ENCODE results near the gene ANKRD13C.

The ANKRD13C gene

DNA sequence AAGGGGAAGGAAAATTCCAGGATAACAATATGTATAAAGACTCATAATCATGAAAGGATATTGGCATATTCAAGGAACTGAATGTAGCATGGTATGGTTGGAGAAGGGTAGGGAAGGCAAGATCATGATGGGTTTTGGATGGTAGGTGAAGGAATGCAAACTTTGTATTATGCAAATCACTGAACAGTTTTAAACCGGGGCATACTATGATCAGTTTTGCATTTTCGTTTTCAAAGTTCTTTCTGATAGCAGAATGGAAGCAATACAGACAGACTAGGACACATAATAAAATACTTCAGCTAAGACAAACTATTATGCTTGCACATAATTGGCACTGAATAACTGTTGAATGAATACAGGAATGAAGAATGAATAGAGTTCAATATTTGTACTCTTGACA, 42.1 kb upstream of the ANKRD13C start:
- CTCF ChIA-PET: no interaction called here
- no peak for DNase-seq (ENCODE audit: extremely low spot score)
- POLR2A ChIA-PET: interaction anchor here (1.5 kb wide), 1 partner anchor 14 kb away, joined by 5 read pairs; the partner anchor contains the start of gene CTH
- no peak for TF ChIP-seq ELF4 (IDR thresholded peaks at IDR 0.05)
- TF ChIP-seq CTBP1 (IDR thresholded peaks at IDR 0.05; ENCODE audit: borderline replicate concordance): no peak
- no peak for TF ChIP-seq ZNF384 (IDR thresholded peaks at IDR 0.05)
- no peak for TF ChIP-seq ARNT (IDR thresholded peaks at IDR 0.05)
- TF ChIP-seq L3MBTL2 (conservative IDR thresholded peaks at IDR 0.05): no peak
- TF ChIP-seq FOXK2 (IDR thresholded peaks at IDR 0.05): no peak
- TF ChIP-seq LEF1 (IDR thresholded peaks at IDR 0.05; ENCODE audit: borderline replicate concordance): no peak
- TF ChIP-seq TARDBP (IDR thresholded peaks at IDR 0.05): no peak
- TF ChIP-seq NFRKB (IDR thresholded peaks at IDR 0.05): no peak
- no peak for TF ChIP-seq SUZ12 (IDR thresholded peaks at IDR 0.05)
- TF ChIP-seq HDGF (IDR thresholded peaks at IDR 0.05; ENCODE audit: borderline replicate concordance): no peak
- TF ChIP-seq, protein P1, sequence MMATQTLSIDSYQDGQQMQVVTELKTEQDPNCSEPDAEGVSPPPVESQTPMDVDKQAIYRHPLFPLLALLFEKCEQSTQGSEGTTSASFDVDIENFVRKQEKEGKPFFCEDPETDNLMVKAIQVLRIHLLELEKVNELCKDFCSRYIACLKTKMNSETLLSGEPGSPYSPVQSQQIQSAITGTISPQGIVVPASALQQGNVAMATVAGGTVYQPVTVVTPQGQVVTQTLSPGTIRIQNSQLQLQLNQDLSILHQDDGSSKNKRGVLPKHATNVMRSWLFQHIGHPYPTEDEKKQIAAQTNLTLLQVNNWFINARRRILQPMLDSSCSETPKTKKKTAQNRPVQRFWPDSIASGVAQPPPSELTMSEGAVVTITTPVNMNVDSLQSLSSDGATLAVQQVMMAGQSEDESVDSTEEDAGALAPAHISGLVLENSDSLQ (IDR thresholded peaks at IDR 0.05): no peak
- no peak for TF ChIP-seq FOXM1 (IDR thresholded peaks at IDR 0.05; ENCODE audit: borderline replicate concordance)

DNA sequence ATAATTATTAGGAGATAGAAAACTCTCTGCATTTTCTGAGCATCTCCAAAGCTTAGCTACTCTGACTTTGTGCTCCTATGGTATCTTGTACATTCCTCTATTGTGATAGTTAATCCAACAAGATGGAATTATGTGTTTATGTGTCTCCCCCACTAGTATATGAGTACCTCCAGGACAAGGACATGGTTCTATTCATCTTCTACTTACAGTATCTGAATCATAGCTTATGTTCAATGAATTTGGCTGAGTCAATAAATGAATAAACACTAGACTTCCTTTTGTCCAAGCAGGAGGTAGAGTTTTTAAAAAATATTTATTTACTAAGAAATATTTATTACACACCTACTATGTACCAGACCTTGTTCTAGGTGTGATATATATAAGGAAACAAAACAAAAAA, 38.1 kb upstream of the ANKRD13C start:
- DNase-seq (ENCODE audit: extremely low spot score): no peak
- CTCF ChIA-PET: no interaction called here
- TF ChIP-seq TARDBP (IDR thresholded peaks at IDR 0.05): no peak
- no peak for TF ChIP-seq SUZ12 (IDR thresholded peaks at IDR 0.05)
- TF ChIP-seq, protein P1 (IDR thresholded peaks at IDR 0.05): no peak
- TF ChIP-seq CTBP1 (IDR thresholded peaks at IDR 0.05; ENCODE audit: borderline replicate concordance): no peak
- TF ChIP-seq ZNF384 (IDR thresholded peaks at IDR 0.05): no peak
- TF ChIP-seq HDGF (IDR thresholded peaks at IDR 0.05; ENCODE audit: borderline replicate concordance): no peak
- TF ChIP-seq ELF4 (IDR thresholded peaks at IDR 0.05): no peak
- no peak for TF ChIP-seq FOXA1 (IDR thresholded peaks at IDR 0.05)
- no peak for TF ChIP-seq SP1 (IDR thresholded peaks at IDR 0.05)
- no peak for TF ChIP-seq FOXM1 (IDR thresholded peaks at IDR 0.05; ENCODE audit: borderline replicate concordance)
- no peak for TF ChIP-seq ARNT (IDR thresholded peaks at IDR 0.05)
- no peak for TF ChIP-seq FOXK2 (IDR thresholded peaks at IDR 0.05)
- POLR2A ChIA-PET: interaction anchor here (4.8 kb wide), 1 partner anchor 18 kb away, joined by 25 read pairs; the partner anchor contains the start of gene CTH

DNA sequence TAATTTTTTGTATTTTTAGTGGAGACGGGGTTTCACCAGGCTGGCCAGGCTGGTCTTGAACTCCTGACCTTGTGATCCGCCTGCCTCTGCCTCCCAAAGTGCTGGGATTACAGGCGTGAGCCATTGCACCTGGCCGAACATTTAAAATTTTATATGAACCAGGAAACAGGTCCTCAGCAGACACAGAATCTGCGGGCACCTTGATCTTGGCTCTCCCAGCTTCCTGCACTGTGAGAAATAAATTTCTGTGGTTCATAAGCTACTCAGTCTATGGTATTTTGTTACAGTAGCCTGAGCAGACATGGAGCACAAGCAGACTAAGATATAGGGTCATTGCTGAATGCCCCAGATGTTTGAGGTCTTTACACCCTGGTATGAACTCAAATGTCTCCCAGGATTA, 33.0 kb upstream of the ANKRD13C start:
- DNase-seq (ENCODE audit: extremely low spot score): no peak

DNA sequence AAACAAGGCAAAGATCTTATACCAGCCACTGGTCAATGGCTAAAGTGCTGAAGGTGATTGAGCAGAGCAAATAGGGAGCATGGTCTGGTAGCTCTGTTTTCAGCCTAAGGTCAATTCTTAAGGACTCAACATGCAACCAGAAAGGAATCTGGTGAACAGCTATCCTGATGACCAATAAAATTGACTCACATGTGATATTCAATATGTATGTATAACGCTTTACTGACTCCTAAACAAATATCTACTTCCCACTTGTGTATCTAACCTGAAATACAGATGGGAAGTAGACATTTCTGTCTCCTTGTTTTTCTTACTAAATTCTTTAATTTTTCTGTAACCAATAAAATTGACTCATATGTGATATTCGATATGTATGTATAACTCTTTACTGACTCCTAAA, 31.6 kb upstream of the ANKRD13C start:
- ChIA-PET CTCF (no interaction called here), POLR2A (no interaction called here)
- DNase-seq (ENCODE audit: extremely low spot score): no peak
- TF ChIP-seq SP1 (IDR thresholded peaks at IDR 0.05) (no peak), LEF1 (IDR thresholded peaks at IDR 0.05; ENCODE audit: borderline replicate concordance) (no peak), CTBP1 (IDR thresholded peaks at IDR 0.05; ENCODE audit: borderline replicate concordance) (no peak), ELF4 (IDR thresholded peaks at IDR 0.05) (no peak), FOXK2 (IDR thresholded peaks at IDR 0.05) (no peak), SUZ12 (IDR thresholded peaks at IDR 0.05) (no peak), TARDBP (IDR thresholded peaks at IDR 0.05) (no peak), L3MBTL2 (conservative IDR thresholded peaks at IDR 0.05) (no peak), FOXM1 (IDR thresholded peaks at IDR 0.05; ENCODE audit: borderline replicate concordance) (no peak), HDGF (IDR thresholded peaks at IDR 0.05; ENCODE audit: borderline replicate concordance) (no peak), NFRKB (IDR thresholded peaks at IDR 0.05) (no peak), FOXA1 (IDR thresholded peaks at IDR 0.05) (no peak), ZNF384 (IDR thresholded peaks at IDR 0.05) (no peak), ARNT (IDR thresholded peaks at IDR 0.05) (no peak), BHLHE40 (IDR thresholded peaks at IDR 0.05; ENCODE audit: borderline replicate concordance) (no peak)
- TF ChIP-seq, protein P1 (IDR thresholded peaks at IDR 0.05): no peak

More for the DNA sequence above, 33.0 kb upstream of the ANKRD13C start:
- CTCF ChIA-PET: no interaction called here
- POLR2A ChIA-PET: interaction anchor here (1.7 kb wide), 2 partner anchors 23 to 33 kb away, joined by 9 to 13 read pairs; partner anchors contain the start of genes ANKRD13C and CTH
- TF ChIP-seq BHLHE40 (IDR thresholded peaks at IDR 0.05; ENCODE audit: borderline replicate concordance) (no peak), CTBP1 (IDR thresholded peaks at IDR 0.05; ENCODE audit: borderline replicate concordance) (no peak), FOXM1 (IDR thresholded peaks at IDR 0.05; ENCODE audit: borderline replicate concordance) (no peak), LEF1 (IDR thresholded peaks at IDR 0.05; ENCODE audit: borderline replicate concordance) (no peak), TARDBP (IDR thresholded peaks at IDR 0.05) (no peak), ZNF384 (IDR thresholded peaks at IDR 0.05) (no peak), SUZ12 (IDR thresholded peaks at IDR 0.05) (no peak), ARNT (IDR thresholded peaks at IDR 0.05) (no peak), FOXK2 (IDR thresholded peaks at IDR 0.05) (no peak), L3MBTL2 (conservative IDR thresholded peaks at IDR 0.05) (no peak)
- TF ChIP-seq, protein P1 (IDR thresholded peaks at IDR 0.05): no peak

DNA sequence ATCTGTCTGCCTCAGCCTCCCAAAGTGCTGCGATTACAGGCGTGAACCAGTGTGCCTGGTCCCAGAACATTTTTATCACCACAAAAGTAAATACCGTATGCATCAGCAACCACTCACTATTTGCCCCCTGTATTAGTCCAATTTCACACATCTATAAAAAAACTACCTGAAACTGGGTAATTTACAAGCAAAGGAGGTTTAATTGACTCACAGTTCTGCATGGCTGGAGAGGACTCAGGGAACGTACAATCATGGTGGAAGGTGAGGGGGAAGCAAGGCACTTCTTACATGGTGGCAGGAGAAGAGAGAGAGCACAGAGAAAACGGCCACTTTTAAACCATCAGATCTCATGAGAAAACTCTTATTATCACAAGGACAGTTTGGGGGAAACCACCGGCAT, 31.0 kb upstream of the ANKRD13C start:
- no peak for DNase-seq (ENCODE audit: extremely low spot score)
- TF ChIP-seq FOXK2 (IDR thresholded peaks at IDR 0.05) (no peak), FOXM1 (IDR thresholded peaks at IDR 0.05; ENCODE audit: borderline replicate concordance) (no peak), SUZ12 (IDR thresholded peaks at IDR 0.05) (no peak), L3MBTL2 (conservative IDR thresholded peaks at IDR 0.05) (no peak), SP1 (IDR thresholded peaks at IDR 0.05) (no peak), CTBP1 (IDR thresholded peaks at IDR 0.05; ENCODE audit: borderline replicate concordance) (no peak), HDGF (IDR thresholded peaks at IDR 0.05; ENCODE audit: borderline replicate concordance) (no peak)
- CTCF ChIA-PET: no interaction called here
- POLR2A ChIA-PET: no interaction called here

Measured in HEK293T (cell line).